ENCODE measurements around the gene FTO.

- no peak for TF ChIP-seq POLR2A (IDR thresholded peaks at IDR 0.05)
- no peak for TF ChIP-seq CTCF (IDR thresholded peaks at IDR 0.05)
These were observed 37.1 kb downstream of the FTO start for GRCh38 chr16:53740933-53741531.

All from uterus (tissue), 2 donors.